HG02610 (cell line): Measurements from ENCODE around the gene ABHD2.

Experiments used
- ATAC-seq: cut with Tn5 transposase; IDR thresholded peaks from one replicate; pipeline ENCODE4 v1.9.1; 2021; ENCODE audit warnings: mild to moderate bottlenecking, moderate library complexity; ENCODE audit not compliant: unreplicated experiment

Gene ABHD2

DNA sequence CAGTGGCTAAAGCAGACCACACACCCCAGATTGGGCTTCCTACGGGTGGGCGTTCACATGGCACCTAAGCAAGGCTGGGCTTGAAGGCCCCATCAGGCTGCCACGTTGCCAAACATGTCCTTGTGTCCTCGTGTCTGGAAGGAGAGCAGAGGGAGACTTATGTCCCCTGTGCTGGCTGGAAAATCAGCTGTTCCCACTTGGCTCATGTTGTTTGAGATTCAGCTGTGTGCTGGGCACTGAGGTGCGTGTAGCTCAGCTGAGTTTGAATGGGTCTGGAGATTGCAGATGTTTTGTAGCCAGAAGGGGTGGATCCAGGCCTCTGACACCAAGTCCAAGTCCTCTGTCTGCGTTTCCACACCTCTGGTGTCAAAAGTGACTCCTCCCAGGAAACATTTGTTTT lies 98.5 kb downstream of the ABHD2 start:
- ATAC-seq, result no peak

DNA sequence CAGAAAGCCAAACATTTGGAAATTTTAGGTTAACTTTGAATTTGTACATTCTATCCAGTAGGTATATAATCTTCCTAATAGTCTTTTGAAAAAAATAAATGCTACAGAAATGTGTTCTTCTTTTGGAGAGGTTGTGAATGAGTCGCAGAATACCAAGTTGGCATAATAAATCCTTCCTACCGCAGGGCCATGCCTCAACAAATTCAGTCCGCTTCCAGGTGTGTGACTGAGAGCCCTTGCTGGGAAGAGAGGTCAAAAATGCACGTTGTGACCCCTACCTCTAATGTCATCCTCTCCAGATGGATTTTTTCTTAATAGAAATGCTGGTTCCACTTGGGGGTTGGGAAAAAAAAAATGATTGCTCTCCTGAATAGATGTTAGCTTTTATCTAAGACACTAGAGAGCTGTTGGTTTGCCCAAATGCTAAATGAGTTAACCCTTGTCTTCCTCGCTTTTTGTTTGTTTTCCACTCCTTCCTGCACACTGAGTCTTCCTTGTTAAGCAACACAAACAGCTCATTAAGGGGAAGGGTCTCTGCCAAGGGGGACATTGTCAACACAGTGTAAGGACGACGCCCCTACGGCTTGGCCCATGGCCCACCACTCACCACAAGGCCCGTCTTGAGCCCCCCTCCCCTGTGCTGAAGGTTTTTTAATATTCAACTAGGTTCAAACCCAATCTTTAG lies 99.2 kb downstream of the ABHD2 start:
- no peak for ATAC-seq

DNA sequence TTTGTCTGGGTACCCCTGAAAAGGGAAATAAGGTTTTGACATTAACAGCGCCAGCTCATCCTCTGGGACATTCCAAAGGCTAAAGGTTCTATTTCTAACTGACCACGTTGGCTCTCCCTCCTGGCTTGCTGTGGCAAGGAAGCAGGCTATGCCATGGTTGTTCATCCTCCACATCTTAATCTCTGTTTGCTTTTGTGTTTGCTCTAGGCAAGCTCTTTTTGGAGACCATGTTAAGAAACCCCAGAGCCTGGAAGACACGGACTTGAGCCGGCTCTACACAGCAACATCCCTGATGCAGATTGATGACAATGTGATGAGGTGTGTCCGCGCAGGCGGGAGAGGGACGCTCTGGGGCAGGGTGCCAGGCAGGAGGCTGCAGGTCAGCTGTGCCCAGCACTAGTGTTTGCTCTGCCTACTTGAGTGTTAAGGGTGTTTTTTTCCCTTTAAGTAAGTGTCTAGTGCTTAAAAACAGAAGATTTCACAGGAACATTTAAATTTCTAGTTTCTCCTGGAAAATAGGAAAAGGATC lies 99.8 kb downstream of the ABHD2 start:
- no peak for ATAC-seq

DNA sequence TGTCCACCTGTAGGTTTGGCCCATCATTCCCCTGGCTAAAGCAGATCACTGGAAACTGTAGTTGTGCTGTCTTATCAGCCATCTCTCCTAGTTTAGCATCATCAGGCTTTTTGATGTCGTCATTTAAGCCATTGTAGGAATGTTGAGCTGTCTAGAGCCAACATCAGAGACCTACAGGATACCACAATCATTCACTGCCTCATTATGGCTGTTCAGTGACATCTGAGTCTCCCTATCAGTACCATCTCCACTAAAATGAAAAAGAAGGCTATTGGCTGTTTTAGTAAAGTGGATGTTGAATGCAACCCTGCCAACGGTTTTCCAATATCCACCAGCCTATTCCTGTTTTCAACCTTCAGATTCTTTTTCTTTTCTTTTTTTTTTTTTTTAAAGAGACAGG lies 103.9 kb downstream of the ABHD2 start:
- no peak for ATAC-seq

DNA sequence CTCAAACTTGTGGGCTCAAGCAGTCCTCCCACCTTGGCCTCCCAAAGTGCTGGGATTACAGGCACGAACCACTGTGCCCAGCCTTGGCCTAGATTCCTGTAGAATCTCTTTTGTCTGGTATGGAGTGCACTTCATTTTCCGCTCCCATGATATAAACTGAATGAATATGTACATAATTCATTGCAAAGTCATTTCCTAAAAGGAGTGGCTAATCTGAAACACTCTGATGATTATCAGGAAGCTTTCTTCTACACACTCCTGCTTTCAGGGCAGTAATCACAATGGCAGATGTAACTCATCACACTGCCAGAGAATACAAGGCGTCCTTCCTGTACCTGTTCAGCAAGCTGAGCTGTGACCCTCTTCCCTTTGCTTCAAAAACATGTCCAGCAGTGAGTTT lies 104.5 kb downstream of the ABHD2 start:
- no peak for ATAC-seq

DNA sequence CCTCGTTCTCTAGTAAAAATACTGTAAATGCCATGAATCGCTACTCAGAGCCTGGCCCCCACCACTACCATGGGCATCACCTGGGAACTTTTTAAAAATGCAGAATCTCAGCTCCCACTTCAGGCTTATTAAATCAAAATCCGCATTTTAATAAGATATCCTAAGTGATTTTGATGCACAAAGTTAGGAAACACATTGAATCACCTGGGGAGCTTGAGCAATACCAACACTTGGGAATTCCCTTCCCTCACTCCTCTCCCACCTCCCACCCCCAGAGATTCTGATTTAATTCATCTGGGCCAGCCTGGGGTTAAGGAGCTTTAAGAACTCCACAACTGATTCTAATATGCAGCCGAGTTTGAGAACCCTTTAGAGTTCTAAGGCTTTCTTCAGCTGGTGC lies 106.4 kb downstream of the ABHD2 start:
- ATAC-seq, result no peak

DNA sequence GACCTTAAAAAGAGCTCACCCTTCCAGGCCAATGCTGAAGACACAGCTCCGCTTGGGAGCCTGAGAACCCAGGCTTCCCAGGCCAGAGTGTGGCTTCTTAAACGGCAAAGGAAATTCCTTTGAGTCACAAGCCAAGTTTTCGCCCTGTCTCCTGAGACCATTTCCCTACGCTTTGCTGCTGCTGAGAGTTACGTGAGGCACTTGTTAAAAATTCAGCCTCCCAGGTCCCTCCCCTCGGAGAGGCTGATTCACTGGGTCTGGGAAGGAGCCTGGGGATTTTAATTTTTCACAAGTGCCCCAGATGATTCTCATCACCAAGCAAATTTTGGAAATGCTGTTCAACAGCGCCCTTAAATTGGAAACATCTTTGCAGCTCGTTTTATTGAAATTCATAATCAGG lies 107.6 kb downstream of the ABHD2 start:
- ATAC-seq, result no peak

DNA sequence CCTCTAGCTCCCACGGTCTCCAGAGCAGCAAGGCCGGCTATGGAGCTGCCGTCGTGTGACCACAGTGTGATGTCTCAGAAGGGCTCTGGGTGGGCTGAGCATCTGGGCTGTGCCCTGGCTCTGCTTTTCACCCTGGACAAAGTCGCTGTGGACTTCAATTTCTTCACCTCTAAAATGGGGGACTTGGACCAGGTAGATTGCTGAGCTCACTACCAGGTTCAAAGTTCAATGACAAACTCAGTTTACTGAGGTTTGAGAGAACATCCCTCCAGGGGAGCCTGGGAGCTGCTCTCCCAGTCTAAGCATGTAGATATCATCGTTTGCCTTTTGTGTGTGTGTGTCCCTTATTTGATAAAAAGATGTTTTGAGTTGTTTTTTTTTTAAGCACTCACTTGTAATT lies 108.0 kb downstream of the ABHD2 start:
- no peak for ATAC-seq

DNA sequence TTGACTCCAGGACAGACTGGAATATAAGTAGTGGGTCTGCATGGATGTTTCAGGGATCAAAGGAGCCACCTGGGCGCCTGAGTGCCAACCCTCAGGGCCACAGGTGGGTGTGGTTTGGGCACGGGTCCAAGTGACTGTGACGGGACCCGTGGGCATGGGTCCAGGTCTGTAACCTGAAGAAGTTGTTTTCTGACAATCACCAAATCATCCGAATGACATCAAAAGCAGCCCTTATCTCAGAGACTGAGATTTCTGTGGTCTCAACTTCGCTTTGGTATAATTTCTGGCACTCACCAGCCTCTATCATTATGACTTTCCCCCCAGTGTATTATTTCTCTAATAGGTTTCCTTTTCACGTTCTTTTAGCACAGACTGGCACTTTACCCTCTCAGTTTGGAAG lies 108.7 kb downstream of the ABHD2 start:
- no peak for ATAC-seq

DNA sequence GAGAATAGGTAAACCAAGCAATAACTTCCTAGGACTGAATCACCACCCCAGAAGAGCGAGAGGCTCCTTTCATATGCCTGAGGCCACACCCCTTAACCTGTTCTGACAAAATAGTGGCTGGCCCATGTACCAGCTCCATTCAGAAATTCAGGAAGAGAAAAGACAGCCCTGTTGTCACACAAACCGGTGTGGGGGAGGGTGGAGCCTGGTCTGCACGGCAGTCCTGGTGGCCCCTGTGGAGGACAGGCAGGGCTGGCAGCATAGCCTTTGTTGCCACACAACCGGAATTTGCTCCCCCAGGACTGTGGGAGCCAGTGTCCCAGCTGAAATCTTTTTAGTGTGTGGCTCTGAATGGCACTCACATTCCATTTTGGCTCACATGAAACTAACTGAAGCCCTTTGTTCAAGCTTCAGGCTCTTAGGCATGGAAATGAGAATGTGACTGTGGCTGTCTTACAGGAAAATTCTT lies 109.3 kb downstream of the ABHD2 start:
- no peak for ATAC-seq

DNA sequence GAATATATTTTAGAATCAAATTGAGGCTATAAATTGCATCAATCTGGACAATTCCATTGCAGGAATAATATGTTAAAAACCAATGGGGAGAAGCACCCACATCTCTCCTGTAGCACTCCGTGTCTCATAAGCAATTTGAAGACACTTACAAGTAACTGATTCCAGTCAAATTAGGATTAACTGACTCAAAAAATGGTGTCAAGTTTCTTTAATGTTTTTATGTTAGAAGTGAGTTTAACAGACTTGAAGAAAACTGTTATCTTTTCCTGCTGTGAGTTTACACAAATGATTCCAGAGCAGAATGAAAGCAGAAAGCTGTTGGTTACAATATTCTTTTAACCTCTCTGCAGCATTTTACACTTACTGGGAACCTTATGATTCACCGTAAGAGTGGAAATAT lies 109.9 kb downstream of the ABHD2 start:
- ATAC-seq, result no peak

DNA sequence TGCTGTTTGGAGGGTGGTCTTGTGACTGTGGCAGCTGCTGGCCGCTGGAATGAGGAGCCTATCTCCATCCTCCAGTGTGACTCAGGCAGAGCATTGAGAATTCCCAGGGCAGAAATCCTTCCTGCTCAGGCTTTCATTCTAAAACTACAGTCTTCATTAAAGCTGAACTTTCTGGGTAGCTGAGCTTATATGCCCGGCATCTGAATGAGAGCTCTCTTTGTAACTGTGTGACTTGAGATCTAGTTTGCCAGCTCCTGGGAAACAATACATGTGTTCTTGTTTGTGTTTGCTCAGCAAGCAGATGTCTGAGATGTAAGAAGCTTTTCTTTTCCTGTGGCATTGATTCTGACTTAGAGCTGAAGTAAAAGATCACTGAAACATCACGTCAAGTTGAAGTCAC lies 110.7 kb downstream of the ABHD2 start:
- ATAC-seq, result no peak

DNA sequence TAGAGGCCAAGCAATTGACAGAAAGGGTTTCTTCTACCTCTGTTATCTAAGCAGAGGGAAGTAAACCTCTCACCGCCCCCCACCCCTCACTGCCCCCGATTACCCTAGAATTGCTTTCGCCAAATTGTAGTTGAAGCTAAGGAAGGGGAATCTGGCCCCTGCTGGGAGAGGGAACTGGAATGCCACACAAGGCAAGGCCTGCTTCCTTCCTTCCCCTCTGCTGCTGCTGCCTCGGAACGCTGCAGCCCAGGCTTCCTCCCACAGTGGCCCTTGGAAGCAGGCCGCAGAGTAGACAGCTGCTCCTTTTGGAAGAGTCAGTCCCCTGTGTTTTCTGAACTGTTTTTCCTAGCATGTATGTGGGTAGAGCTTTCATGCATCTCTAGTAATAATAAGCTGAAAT lies 111.5 kb downstream of the ABHD2 start:
- no peak for ATAC-seq

DNA sequence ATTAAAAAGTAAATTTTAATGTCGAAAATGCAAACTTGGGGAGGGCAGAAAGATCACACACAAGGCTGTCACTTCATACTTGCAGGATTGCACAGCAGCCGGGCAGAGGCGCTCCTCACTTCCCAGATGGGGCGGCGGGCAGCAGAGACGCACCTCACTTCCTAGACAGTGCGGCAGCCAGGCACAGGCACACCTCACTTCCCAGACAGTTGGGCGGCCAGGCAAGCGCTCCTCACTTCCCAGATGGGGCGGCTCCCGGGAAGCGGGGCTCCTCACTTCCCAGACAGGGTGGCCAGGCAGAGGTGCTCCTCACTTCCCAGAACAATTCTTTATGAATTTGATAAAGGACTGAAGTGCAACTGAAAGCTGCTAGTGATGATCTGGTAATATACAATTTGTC lies 111.9 kb downstream of the ABHD2 start:
- ATAC-seq, result no peak

DNA sequence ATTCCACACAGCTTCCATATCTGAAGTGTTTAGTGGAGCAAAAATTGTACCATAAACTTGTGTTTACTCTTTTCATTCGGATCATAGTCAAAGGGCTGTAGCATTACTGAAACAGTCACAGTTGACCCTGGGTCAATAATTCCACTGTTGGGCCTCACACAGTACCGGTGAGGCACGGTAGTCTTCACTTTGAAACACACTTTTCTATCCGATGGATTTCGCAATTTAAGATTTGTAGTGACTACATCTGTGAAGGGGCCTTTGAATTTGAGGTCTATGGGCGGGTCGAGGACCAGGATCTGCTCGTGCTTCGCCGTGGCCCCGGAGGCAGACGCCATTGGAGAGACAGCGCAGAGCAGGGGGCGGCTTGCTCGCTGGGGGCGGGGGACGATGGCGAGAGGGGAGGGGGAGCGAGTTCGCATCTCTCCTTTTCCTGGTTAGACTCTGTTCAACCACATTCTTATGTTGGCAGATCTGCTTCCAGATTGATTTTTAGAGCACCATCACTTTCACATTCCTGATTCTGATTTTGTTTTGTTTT lies 113.3 kb downstream of the ABHD2 start:
- ATAC-seq, result no peak

DNA sequence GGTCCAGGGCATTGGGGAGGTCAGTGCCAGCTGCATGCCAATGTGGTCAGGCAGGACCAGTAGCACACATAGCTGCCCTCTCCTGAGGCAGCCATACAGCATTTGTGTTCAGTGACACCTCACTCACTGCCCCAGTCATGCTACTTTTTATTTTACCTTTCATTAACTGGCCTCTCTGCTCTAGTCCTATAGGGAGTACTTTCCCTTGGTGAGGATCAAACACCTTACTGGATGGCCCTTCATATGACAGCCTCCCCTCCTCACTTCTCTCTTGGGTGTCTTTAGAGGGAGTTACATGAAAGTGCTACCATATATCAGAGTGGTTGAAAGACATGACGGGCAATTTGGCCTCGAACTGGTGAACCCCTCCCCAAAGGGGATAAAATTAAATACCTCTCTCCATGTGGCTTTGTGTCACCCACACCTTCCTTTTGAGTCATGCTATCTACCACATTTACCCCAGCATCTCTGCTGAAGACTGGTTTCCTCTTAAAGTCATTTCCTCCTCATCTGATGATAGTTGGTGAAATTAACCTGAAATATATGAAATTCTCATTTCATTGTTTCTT lies 115.5 kb downstream of the ABHD2 start:
- peak; percentile 39 for ATAC-seq

DNA sequence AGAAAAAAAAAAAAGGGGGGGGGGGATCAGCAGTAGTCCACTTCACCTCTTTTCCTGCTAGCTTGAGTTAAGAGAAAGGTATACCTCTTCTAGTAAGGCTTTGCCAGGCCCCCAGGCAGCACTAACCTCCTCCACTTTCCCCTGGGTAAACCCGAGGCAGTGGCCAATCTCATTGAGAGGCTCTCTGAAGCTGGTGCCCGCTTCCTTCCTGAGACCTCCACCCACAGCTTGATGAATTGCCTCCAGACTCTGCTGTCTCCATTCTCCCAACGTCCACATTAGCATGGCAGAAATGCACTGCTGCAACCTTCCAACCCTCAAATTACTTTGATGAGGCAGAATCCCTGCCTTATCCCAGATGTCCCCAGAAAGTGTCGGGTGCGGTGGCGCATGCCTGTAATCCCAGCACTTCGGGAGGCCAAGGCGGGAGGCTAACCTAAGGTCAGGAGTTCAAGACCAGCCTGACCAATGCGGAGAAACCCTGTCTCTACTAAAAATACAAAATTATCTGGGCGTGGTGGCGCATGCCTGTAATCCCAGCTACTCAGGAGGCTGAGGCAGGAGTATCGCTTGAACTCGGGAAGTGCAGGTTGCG lies 117.8 kb downstream of the ABHD2 start:
- no peak for ATAC-seq

DNA sequence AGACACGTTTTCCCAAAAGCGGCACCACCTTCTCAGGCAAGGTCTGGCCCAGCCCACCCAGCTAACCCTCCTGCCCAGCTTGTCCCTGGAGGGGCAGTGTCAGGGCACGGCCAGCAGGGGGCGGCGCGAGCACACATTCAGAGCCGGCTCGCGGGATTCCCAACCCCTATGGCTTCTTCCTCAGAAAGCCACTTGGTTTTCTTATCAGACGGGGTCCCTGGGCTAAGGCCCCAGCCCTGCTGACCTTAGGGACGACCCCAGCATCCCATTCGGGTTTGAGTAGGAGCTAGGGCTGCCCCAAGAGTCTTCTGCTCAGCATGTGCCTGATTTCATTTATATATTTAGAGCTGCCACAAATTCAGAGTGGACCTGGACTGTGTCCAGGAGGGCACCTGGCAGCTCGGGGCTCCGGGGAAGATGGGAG lies 118.7 kb downstream of the ABHD2 start:
- ATAC-seq, result peak; percentile 76

DNA sequence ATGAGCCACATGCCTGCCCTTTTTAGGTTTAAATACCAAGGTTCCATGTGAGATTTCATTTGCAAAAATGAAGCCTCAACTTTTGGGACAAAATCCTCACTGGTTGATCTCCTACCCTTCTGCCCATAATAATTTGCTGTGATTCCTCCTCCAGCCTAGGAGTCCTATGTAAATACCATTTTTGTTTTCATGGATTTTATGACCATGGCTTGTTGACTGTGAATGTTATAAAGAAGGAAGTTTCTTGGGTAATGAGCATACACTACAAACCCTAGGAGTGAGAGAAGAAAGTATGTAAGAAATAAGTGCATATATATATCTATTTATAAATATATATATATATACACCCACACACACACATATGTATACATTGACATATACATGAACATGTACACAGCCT lies 120.0 kb downstream of the ABHD2 start:
- no peak for ATAC-seq

DNA sequence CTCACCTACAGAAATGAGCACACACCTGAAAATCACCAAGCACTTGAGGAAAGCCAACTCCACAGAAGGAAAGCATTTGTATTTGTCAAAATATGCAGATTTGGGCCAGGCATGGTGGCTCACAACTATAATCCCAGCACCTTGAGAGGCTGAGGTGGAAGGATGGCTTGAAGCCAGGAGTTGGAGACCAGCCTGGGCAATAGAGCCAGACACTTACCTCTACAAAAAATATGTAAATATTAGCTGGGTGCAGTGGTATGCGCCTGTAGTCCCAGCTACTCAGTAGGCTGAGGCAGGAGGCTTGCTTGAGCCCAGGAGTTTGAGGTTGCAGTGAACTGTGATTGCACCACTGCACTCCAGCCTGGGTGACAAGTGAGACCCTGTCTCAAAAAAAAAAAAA lies 120.8 kb downstream of the ABHD2 start:
- no peak for ATAC-seq

DNA sequence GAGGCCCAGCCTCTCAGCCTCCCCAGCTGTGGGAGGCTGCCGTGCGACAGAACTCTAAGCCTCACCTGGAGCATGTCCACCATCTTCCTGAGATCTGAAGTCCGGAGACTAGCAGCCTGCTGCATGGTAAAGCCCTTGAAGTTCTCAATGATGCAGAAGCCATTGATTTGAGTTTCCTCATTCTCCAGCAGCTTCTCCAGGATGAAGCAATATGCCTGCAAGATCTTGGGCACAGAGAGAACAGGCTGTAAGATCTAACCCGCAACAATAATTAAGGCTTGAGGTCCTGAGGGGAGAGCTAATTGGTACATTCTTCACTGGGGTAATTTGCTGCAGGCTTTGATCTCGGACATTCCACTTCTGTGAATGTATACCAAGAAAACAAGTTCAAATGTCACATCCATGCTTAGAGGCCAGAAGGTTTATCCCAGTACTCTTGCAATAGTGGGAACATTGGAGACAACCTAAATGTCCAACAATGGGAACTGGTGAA lies 123.5 kb downstream of the ABHD2 start:
- ATAC-seq, result no peak

DNA sequence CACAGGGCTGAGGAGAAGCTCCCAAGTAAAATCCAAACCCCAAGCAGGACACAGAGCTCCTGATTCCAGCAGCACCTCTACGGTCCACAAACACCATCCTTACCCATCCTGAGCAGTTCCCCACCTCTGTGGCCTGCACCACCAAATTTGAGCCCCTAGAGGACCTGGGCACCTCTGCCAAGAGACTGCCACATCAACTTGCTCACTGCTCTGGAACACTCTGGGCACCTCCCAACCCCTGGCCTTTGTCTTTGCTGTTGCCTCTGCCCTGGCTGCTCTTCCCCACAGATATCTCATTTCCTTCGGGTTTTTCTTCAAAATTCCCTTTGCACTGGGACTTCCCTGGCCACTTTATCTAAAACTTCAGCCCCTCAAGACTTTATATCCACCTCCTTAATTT lies 127.4 kb downstream of the ABHD2 start:
- no peak for ATAC-seq
